SJSA1 (cell line): Measurements from ENCODE around the gene KRT20. TPM values are rescaled to one million over a fixed set of nuclear protein-coding genes. Genes with fewer than 3 reads are reported as not detected.
"Not testable (repeated sequence)": the region's sequence is repeated elsewhere in the genome, so short reads cannot be mapped to it uniquely, and the experiment has no call there.

Source experiments
- DNase-seq, 2 experiments: peaks; one replicate each; pipeline ENCODE4 v3.0.0-alpha.2; 2015 to 2020; ENCODE audit warnings: low spot score in 2 of 2, low read depth in 1 of 2
- H3K27ac ChIP-seq: fragments of 250-450 bp; sonication (Bioruptor Pico); 2 replicates; pipeline ENCODE4 v1.5.1; 2020; ENCODE audit warnings: mild to moderate bottlenecking, moderate library complexity
- H3K27me3 ChIP-seq: fragments of 250-450 bp; sonication (Bioruptor Pico); replicated peaks from 2 replicates; pipeline ENCODE4 v1.5.1; 2020; ENCODE audit warnings: mild to moderate bottlenecking, moderate library complexity
- H3K36me3 ChIP-seq: fragments of 250-450 bp; sonication (Bioruptor Pico); 2 replicates; pipeline ENCODE4 v1.5.1; 2020; ENCODE audit warnings: mild to moderate bottlenecking
- H3K4me1 ChIP-seq: fragments of 250-450 bp; sonication (Bioruptor Pico); replicated peaks from 2 replicates; pipeline ENCODE4 v1.6.1; 2021; ENCODE audit warnings: mild to moderate bottlenecking
- H3K4me3 ChIP-seq: fragments of 250-450 bp; sonication (Bioruptor Pico); 2 replicates; pipeline ENCODE4 v1.5.1; 2020; ENCODE audit warnings: mild to moderate bottlenecking
- H3K9me3 ChIP-seq: fragments of 250-450 bp; sonication (Bioruptor Pico); replicated peaks from 2 replicates; pipeline ENCODE4 v1.5.1; 2020; ENCODE audit warnings: mild to moderate bottlenecking
- total RNA-seq: library from RNA; depleted of rRNA; stranded (reverse); fragments of >200 nt; shearing (Covaris generic); gene quantifications from 2 replicates; pipeline ENCODE4 v1.2.3, GENCODE V29; 2014

Gene KRT20
- total RNA-seq, 1 experiment from 2014 or later, result not detected

DNA sequence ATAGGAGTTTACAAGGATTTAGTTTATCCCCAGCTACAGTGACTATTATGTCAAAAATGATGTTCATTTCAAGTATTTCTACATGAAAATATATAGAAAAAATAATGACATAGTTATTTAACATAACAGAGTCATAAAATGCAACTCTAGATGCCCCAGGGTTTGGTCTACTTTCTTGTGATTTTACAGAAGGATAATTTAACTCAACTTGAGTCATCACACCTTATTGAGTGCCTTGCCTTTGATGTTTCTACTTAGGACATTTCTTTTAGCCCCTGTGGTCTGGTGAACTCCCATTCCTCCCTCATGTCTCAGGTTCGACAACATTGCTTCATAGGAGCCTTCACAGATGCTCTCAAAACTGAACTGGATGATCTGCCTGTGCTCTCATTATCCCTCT is 2.0 kb downstream of the KRT20 start:
- no peak overlapping the region for H3K4me3 ChIP-seq
- H3K27ac ChIP-seq, result no peak overlapping the region
- H3K36me3 ChIP-seq, result no peaks in the 10 kb centered on the region
- H3K9me3 ChIP-seq, result no peaks in the 10 kb centered on the region
- no peak for DNase-seq
- H3K27me3 ChIP-seq, result peaks cover 12% of the 10 kb centered on the region; the same call in 1 of the 2 replicates
- no peaks in the 10 kb centered on the region for H3K4me1 ChIP-seq

DNA sequence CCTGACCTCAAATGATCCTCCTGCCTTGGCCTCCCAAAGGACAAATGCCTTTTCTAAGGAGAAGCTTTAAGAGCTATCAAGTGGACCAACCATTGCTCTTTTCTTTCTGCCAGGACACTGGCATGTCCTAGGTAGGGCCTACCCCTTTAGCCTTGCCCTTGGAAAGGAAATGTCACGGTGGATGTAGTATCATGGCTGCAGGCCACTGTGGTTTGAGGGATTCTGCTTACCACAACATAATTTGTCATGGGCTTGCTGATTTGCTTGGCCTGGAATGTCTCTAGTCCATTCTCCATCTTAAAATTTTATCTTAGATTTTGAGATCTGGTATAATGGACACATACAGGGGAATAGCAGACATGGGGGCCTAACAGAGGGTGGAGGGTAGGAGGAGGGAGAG is 6.0 kb downstream of the KRT20 start:
- H3K36me3 ChIP-seq, result no peaks in the 10 kb centered on the region
- no peaks in the 10 kb centered on the region for H3K4me1 ChIP-seq
- H3K9me3 ChIP-seq, result no peaks in the 10 kb centered on the region
- no peak overlapping the region for H3K27ac ChIP-seq
- no peak overlapping the region for H3K4me3 ChIP-seq
- DNase-seq, result no peak
- H3K27me3 ChIP-seq, result peaks cover 5% of the 10 kb centered on the region; the same call in 1 of the 2 replicates

DNA sequence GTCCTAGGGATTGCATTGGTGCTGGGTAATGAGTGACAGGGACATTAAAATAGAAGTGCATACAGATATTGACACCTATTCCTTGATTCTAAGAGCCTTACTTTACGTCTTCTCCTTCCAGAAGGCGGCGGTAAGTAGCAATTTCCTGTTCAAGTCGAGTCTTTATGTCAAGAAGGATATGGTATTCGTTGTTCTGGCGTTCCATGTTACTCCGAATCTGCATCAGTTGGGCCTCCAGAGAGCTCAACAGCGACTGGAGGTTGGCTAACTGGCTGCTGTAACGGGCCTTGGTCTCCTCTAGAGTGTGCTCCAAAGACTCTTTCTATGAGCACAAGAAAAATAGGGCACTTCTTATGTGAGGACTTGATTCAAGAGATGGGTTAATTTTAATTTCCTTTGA is 7.0 kb downstream of the KRT20 start:
- no peaks in the 10 kb centered on the region for H3K36me3 ChIP-seq
- H3K9me3 ChIP-seq, result no peaks in the 10 kb centered on the region
- no peaks in the 10 kb centered on the region for H3K4me1 ChIP-seq
- no peak overlapping the region for H3K4me3 ChIP-seq
- no peak for DNase-seq
- no peaks in the 10 kb centered on the region for H3K27me3 ChIP-seq
- no peak overlapping the region for H3K27ac ChIP-seq

DNA sequence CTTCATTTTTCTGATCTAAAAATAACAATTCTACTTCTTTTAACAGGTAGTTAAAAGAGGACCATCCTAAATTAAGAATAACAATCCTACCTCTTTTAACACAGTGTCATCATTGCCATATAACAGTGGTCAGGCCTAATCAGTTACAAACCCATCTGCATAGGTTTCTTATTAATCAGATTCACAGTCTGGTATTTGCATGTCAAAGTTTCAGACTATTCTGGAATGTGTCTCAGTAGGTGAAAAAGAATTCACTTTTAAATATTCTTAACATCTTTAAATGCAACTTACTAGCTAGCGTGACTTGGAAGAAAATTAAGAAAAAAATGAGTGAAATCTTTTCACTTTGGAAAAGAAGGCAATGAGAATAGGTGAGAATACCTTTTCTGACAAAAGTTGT is 11.2 kb downstream of the KRT20 start:
- H3K27me3 ChIP-seq, result no peaks in the 10 kb centered on the region
- no peaks in the 10 kb centered on the region for H3K36me3 ChIP-seq
- H3K27ac ChIP-seq, result no peak overlapping the region
- no peak overlapping the region for H3K4me3 ChIP-seq
- DNase-seq, result no peak
- H3K4me1 ChIP-seq, result no peaks in the 10 kb centered on the region
- H3K9me3 ChIP-seq, result no peaks in the 10 kb centered on the region

DNA sequence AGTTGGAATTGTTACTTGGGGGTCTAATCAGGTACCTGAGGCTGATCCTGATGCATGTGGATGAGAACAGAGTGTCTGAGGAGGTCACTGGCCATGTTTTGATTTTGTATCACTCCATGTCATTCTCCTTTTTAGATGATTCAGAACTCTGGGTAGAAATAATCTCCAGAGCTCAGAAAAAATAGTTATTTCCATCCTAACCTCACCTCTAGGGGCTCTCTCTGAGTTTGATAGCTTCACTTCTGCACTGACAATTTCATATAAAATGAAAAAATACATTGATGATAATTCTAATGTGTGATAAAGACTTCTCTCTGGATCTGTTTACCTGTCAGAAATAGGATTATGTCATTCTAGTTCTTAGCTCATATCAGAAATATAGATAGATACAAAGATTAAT is 11.8 kb downstream of the KRT20 start:
- H3K9me3 ChIP-seq, result no peaks in the 10 kb centered on the region
- H3K4me3 ChIP-seq, result no peak overlapping the region
- H3K4me1 ChIP-seq, result no peaks in the 10 kb centered on the region
- DNase-seq, result no peak
- H3K27ac ChIP-seq, result no peak overlapping the region
- no peaks in the 10 kb centered on the region for H3K27me3 ChIP-seq
- no peaks in the 10 kb centered on the region for H3K36me3 ChIP-seq

DNA sequence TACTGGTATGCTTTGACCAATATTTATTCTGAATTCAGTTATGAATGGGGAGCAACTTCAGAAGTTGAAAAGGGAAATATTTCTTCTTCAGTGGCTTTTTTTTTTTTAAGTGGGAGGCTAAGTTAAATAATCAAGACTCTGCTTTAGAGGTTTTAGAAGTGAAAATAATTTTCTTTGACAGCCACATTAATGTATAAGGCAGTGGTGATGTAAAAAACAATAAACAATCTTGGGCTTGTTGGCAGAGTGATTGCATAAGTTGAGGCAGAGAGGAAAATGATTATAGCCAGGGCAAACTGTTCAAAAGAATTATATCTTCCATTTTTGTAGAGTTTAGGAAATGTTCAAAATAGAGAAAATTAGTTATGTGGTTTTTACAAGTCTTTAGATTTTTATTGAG is 12.6 kb downstream of the KRT20 start:
- DNase-seq, result no peak
- no peaks in the 10 kb centered on the region for H3K36me3 ChIP-seq
- no peaks in the 10 kb centered on the region for H3K9me3 ChIP-seq

DNA sequence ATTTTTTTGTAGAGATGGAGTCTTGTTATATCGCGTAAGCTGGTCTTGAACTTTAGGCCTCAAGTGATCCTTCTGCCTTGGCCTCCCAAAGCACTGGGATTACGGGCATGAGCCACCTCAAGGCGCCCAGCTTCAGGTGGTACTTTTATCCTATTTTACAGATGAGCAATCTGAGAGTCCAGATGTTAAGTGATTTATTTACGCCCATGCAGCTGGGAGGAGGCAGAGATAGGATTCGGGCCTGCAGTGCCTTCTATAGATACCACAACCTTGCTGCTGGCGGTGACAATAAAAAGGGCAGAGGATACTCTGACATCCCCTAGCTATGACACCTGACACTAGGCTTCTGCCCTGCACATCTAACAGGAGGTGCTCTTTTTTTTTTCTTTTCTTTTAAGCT is 13.7 kb downstream of the KRT20 start:
- no peak for DNase-seq
- no peak overlapping the region for H3K27ac ChIP-seq

More for the DNA sequence above, 12.6 kb downstream of the KRT20 start:
- Histone ChIP-seq H3K4me3 (no peak overlapping the region), H3K27me3 (no peaks in the 10 kb centered on the region), H3K27ac (no peak overlapping the region), H3K4me1 (no peaks in the 10 kb centered on the region)

DNA sequence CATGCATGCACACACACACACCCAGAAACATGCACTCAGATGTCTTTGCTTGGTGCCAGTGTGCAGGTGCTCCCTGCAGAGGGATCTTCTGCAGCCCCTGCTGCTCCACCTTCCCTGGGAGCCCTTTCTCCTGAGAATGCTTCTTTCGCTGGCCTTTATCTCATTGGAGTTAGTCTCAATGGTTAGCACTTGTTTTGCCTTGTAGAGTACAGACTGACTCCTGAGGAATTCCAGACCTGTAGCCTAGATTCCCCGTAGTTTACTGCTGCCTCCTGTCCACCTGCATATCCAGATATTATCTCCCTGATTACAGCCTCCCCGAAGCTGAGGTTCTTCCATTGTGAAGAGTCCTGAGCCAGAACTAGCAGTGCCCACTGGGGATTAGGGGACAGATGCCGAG is 14.9 kb downstream of the KRT20 start:
- DNase-seq, result no peak
- no peak overlapping the region for H3K27ac ChIP-seq
- no peak overlapping the region for H3K4me3 ChIP-seq
- no peaks in the 10 kb centered on the region for H3K27me3 ChIP-seq
- no peaks in the 10 kb centered on the region for H3K4me1 ChIP-seq
- H3K36me3 ChIP-seq, result no peaks in the 10 kb centered on the region
- no peaks in the 10 kb centered on the region for H3K9me3 ChIP-seq

More for the DNA sequence above, 13.7 kb downstream of the KRT20 start:
- H3K27me3 ChIP-seq, result no peaks in the 10 kb centered on the region
- no peaks in the 10 kb centered on the region for H3K36me3 ChIP-seq
- H3K4me1 ChIP-seq, result no peaks in the 10 kb centered on the region
- H3K9me3 ChIP-seq, result no peaks in the 10 kb centered on the region
- no peak overlapping the region for H3K4me3 ChIP-seq

DNA sequence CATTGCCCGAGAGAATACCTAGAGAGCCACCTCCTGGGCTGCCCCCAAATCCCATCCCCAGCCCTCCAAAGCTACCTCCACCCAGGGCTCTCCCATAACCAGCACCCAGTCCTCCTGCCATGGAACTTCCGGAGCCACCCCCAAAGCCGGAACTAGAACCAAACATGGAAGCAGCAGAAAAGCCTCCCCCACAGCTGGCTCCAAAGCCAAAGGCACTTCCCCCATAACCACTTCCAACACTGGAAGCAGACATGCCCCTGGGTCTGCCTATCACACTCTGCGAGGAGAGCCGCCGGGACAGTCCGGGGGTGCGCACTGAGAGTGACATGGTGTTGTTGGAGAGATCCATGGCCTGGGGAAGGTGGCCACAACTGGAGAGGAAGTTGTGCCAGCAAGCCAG is 18.2 kb downstream of the KRT20 start, which contains the start of gene KRT12:
Gene KRT12 (minus strand): TSS at position 386 of the 400 bp plus-strand sequence. CDS start 37 bp downstream, at position 349.
- Histone ChIP-seq H3K4me1 (no peaks in the 10 kb centered on the region), H3K9me3 (no peaks in the 10 kb centered on the region), H3K27ac (no peak within 1 kb of the TSS), H3K4me3 (no peak within 1 kb of the TSS), H3K36me3 (no peaks in the 10 kb centered on the region), H3K27me3 (no peaks in the 10 kb centered on the region; the same call in 1 of the 2 replicates)
- DNase-seq, result no peak

DNA sequence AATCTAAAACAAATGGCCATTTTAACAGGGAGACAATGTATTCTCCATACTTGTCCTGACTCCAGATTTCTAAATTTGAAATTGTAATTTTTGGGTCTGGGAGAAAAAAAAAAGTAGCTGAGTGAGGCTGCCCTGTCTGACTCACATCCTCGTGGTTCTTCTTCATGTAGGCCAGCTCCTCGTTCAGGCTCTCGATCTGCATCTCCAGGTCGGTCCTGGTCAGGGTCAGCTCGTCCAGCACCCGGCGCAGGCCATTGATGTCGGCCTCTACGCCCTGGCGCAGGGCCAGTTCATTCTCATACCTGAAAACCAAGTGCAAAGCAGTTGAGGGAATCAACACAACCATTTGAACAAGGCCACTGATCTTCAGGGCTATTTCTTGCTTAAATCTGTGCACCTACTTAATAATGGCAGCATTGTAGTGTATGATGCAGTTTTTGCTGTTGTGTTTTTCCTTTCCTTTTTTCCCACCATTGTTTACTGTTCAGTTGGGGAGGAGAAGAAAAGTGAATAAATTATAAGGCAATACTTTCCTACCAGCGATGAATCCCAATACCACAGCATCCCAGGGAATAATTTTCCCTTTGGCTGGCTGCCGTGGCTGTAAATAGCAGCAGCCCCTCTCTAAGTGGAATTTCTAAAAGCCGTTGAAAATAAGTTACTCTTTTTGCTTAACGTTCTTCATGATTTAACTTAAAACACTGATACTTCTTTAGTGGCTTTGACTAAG is 20.2 kb downstream of the KRT20 start:
- Histone ChIP-seq H3K27ac (no peak overlapping the region), H3K9me3 (no peaks in the 10 kb centered on the region), H3K36me3 (no peaks in the 10 kb centered on the region), H3K4me1 (no peaks in the 10 kb centered on the region), H3K4me3 (no peak overlapping the region), H3K27me3 (no peaks in the 10 kb centered on the region; the same call in 1 of the 2 replicates)
- DNase-seq, result no peak

DNA sequence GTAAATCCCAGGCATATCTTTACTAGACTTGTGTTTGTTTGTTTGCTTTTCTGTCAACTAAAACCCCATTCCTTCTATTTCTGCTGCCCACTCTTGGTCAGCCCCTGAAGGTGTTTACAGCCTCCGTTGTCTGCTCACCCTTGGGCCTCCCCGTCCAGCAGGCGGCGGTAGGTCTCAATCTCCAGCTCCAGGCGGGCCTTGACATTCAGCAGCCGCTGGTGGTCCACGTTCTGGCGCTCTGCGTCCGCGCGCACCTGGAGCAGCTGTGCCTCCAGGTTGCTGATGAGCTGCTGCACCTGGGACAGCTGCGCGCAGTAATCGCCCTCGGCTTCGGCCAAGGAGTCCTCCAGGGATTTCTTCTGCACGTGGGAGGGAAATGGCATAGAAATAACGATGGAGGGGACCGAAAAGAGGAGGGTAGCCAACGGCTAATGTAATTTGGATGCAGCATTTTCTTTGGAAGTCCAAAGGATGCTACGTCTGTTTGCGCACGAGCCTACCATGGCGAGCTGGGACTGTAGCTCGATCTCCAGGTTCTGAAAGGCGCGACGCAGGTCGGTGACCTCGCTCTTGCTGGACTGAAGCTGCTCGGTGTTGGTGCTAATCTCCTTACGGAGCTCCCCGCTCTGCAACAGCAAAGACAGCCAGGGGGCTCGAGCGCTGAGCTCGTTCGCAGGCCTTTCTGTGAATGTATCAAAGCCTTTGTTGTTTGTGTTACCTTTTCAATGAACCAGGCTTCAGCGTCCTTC is 21.9 kb downstream of the KRT20 start:
- no peaks in the 10 kb centered on the region for H3K36me3 ChIP-seq
- H3K27me3 ChIP-seq, result no peaks in the 10 kb centered on the region; the same call in 1 of the 2 replicates
- H3K4me1 ChIP-seq, result no peaks in the 10 kb centered on the region
- no peak overlapping the region for H3K27ac ChIP-seq
- no peaks in the 10 kb centered on the region for H3K9me3 ChIP-seq
- no peak for DNase-seq
- H3K4me3 ChIP-seq, result no peak overlapping the region

DNA sequence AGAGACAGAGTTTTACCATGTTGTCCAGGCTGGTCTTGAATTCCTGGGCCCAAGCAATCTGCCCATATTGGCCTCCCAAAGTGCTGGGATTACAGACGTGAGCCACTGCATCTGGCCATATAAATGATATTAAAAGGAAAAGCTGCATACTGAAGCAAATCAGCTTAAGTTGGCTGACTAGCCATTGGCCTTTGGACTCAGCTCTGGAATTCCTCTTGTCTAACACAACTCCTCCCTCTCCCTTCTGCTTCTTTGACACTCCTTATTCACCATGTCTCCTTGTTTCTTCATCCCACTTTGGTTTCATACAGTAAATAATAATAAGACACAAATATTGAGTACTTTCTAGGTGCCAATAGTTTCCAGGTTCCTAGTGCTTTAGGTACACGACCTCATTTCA is 25.5 kb downstream of the KRT20 start:
- DNase-seq, result no peak
- H3K9me3 ChIP-seq, result no peaks in the 10 kb centered on the region
- H3K27me3 ChIP-seq, result no peaks in the 10 kb centered on the region; the same call in 1 of the 2 replicates
- no peak overlapping the region for H3K27ac ChIP-seq
- H3K4me3 ChIP-seq, result no peak overlapping the region
- no peaks in the 10 kb centered on the region for H3K36me3 ChIP-seq
- H3K4me1 ChIP-seq, result peaks cover 4% of the 10 kb centered on the region

DNA sequence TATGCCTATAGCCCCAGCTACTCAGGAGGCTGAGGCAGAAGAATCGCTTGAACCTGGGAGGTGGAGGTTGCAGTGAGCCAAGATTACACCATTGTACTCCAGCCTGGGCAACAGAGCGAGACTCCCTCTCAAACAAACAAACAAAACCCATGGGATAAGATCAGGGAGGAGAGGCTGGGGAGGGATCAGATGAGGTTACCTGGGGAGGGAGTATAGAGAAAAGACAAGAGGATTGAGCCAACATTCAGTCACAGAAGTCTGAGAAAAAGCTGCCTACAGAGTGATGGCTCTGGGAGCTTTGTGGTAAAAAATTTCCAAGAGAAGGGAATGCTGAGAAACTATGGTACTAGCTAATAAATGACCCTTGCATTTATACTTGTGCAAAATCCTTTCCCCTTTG is 26.4 kb downstream of the KRT20 start:
- not testable (repeated sequence) for H3K4me3 ChIP-seq, H3K9me3 ChIP-seq, DNase-seq, H3K27ac ChIP-seq, H3K36me3 ChIP-seq, H3K27me3 ChIP-seq
- peaks cover 10% of the 10 kb centered on the region for H3K4me1 ChIP-seq

DNA sequence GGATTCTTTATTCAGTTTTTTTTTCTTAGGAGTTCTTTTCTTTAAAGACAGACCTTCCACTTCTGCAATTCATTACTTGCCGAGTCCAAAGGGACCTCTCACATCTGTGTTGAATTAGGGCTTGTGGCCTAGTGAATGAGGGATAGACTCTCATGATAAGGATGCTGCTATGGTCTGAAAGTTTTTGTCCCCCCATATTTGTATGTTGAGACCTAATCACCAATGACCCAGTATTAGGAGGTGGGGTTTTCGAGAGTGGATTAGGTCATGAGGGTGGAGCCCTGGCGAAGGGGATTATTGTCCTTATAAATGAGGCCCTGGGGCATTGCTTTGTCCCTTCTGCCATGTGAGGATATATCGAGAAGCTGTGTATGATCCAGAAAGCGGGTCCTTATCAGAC is 27.5 kb downstream of the KRT20 start:
- Histone ChIP-seq H3K27me3 (no peaks in the 10 kb centered on the region; the same call in 1 of the 2 replicates), H3K4me3 (no peak overlapping the region), H3K36me3 (no peaks in the 10 kb centered on the region), H3K27ac (no peak overlapping the region), H3K9me3 (no peaks in the 10 kb centered on the region), H3K4me1 (peaks cover 16% of the 10 kb centered on the region)
- no peak for DNase-seq
